TTC549 (cell line): Measurements from ENCODE around the gene SND1.

ENCODE experiments used
- FAIRE-seq: peaks from 2 replicates; lab custom pipeline; 2012; peaks lifted over from hg19 to GRCh38; lab: Jason Lieb, UNC

Gene SND1

DNA sequence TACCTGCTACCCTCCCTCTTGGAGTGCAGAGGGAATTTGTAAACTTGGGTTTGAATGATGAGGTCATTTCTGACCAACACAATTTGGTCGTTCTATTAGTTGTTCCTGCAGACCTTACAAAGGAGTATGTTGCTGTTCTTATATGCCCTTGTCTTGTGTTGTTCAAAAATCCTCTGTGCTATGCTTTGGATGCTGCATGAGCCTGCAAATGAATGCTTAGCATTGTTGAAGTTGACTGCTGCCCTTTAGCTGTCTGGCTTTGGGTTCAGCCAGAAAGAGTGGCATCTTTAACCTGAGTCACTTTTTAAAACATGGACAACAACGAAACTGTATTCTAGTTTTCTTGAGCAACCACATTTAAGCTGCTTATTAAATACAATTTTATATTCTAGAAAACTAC, 80.3 kb downstream of the SND1 start:
- FAIRE-seq: no peak

DNA sequence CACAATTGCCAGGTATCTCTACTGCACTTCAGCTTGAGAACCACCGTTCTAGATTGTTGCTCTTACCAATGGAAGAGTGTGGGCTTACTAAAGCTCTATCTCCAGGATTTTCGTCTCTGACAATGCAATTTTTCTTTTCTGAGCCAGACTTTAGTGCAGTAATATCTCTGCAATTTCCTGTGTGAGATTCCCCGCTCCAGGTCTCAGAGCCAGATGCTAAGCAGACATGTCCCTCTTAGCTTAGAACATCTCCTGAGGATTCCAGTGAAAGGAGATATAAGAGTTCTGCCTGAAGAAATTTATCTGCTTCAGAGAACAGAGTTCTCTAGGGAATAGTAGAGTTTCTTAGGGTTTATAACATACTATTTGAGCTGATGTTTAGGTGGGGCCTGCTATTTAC, 82.0 kb downstream of the SND1 start:
- no peak for FAIRE-seq

DNA sequence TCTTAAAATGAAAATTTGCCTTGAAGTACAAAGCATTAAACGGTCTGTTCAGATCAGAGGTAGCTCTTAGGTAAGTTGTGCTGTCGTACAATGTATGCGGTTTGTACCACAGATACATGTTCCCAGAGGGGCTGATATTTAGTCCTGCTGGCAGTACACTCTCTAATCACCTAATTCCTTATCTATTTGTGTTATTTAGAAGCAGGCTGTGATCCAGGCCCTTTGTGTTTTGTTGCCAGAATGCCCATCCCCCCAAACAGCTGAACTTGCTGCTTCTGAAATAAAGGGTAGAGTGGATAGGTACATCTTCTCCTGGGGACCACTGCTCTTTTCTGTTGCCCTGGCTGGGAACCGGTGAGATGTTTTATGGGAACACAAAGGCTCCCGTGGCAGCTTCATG, 84.5 kb downstream of the SND1 start:
- no peak for FAIRE-seq

DNA sequence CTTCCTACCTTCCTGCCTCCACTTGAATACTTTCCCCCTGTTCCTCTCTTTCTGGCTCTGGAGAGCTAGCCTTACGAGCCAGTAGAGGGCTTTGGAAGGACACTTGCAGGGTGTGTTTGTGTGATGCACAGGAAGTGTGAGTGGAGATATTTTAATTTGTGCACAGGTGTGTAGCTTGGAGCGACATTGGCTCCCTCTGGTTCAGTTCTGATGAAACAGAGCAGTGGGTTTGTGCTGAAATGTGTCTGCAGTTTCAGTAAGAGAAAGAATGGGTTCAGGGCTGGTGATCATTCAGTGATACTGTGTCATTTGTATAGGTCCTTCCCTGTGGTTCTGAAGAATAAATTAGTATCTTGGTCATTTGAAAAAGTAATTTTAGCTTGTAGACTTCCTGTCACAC, 86.9 kb downstream of the SND1 start:
- no peak for FAIRE-seq

DNA sequence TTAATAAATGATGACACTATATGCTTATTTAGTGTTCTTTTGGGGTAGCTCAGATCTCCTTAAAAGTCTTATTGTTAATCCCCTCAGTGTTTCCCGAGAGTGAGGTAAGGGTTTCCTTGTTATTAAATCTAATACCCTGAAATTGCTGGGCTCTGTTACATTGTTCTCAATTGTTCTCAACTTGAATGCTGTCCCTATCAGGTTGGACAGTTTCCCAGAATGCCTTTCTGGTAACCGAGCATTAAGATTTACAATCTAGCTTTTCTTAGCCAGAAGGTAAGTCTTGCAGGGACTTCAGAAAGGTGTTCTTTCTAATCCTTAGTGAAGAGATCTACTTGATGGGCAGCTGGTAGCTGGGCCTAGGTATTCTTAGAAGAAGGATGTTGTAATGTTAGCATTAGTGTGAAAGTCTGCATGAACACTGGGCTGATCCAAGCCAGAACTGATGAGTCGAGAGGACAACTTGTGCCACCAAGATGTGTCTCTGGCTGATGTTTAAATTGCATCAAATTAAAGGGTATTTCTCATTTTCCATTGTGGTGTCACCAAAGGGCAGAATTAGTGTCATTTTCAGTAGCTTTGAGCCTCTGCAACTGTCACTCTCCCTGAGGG, 89.9 kb downstream of the SND1 start:
- no peak for FAIRE-seq

DNA sequence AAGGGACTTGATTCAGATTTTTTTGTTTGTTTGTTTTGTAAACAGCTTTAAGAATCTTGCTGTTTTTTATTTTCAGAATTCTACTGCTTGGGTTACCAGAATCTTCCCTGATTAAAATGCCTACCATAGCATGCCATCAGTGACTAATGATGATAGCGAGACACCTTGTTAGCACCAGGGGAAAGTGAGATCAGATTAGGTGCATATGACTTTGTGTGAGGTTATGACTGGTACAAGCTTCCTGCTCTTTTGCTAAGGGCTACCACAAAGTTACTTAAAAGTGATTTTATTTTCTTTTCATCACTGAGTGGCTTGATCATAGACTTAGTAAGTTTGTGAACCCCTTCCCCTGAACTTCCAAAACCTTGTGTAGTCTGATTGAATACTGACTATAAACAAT, 93.5 kb downstream of the SND1 start:
- no peak for FAIRE-seq

DNA sequence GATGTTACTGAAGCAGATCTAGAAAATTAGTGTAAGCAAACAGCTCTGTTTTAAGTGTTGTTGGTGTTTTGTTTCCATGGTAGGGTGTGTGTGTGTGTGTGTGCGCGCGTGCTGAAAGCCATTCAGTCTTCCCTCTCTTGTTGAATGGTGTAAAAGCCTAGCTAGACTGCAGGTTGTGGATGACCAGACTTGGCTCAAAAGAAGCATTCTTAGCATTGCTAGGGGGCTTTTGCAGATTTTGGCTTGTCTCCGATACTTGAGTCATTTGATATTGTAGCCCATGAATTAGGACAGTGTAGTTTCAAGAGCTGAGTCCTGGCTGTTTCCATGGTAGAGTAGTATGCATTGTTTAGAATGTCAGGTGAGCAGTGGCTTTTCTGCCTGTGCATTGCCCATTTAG, 99.1 kb downstream of the SND1 start:
- no peak for FAIRE-seq

DNA sequence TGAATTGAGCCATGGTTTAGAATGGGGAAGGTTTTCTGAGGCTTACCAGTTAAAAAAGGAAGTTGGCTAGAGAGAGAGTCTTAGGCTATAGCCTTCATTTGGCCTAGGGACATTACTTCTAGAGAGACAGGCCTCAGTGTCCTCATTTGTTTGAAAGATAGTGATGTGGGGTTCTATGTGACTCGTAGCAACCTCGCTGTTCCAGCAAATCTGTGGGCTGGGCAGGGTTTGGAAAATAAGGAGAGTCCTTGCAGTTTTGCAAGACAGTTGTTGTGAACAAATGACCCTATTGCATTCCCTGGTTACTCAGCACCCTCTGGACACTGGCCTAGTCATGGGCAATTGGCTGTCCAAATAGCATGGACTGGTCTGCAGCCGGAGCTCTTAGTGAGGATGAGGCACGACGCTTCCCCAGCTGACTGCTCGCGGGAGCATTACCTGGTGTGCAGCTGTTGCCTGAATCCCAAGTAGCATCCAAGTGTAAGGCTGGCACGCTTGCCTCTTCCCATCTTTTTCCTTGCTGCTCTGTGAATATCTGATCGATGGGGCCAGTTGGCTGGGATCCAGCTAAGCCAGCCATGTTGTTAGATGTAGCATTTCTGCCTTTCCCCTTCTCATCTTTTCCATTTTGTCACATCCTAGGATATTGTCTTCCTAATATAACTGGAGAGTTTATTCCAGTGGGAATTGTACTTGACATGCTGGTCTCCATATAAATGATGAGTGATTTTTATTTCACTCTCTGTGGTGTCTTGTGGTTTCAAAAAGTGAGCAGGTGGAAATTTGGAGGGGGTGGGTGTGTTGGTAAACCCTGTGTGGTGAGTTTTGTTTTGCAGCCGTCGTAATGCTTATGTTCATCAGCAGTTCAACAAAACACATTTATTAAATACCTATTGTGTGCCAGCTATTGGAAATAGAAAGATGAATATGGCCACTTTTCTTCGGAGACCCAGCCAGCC, 99.8 kb downstream of the SND1 start:
- no peak for FAIRE-seq

DNA sequence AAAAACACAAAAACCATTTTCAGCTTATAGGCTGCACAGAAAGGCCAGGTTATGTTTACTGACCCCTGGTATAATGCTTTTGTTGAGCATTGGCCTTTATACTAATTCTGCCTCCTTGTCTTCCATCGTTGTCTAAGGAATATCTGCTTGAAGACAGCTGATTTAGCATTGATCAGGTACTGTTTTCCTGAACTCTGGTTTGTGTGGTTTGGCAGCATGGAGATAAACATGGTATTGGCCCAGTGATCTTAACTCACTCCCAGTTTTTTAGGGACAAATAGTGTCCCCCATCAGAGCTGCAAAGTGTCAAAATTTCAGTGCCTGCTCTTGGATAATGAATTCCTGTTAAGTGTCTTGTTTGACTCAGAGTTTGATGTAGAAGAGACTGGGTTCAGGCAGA, 100.8 kb downstream of the SND1 start:
- FAIRE-seq: no peak

DNA sequence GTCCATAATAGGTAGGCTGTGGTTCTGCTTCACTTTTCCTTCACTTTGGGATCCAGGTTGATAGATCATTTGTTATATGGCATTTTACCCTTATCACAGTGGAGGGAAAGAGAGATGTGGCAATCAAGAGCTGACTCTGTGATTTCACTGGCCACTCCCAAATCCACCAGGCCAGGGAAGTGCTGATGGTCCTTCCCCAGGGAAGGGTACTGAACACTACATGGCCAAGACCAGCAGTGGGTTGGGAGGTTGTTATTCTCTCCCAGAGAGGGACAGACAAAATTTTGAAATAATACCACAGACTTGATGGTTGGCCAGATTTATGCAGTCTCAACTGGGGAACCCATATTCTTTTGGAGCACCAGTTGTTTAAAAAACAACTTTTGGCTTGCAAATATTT, 102.5 kb downstream of the SND1 start:
- no peak for FAIRE-seq

DNA sequence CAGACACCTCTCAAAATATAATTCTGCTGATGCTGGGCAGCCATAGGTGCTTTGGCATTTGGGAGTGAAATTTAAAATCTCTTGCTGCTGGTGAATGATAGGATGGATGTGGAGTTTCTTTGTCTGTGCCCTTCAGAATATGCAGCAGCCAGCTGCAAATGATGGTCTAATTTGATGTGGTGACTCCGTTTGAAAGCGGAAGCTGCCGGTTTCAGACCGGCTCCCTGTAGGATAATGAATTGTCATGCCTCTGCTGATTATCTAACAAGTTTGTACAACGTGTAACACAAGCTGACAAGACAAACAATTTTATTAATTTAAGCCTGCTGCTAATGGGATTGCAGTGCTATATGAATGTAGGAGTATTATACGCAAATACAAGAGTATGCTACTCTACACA, 103.5 kb downstream of the SND1 start:
- no peak for FAIRE-seq

DNA sequence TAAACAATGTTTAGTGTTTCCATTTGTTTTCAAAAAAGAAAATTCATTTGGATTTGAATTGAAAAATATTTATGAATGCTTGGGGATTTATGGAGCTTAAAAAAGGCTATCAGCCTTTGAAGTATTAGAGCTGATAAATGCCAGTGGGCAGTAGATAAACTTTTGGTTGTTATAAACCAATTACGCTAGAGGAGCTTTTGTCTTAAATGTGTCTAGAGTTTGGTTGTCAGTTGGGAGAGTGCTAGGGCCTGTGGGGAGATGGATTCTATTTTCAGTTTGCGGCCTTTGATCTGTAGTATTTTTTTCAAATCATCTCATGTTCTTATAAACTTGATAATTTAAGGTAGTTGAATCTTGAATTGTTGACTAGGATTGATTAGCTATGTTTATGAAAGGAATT, 104.0 kb downstream of the SND1 start:
- FAIRE-seq: no peak

DNA sequence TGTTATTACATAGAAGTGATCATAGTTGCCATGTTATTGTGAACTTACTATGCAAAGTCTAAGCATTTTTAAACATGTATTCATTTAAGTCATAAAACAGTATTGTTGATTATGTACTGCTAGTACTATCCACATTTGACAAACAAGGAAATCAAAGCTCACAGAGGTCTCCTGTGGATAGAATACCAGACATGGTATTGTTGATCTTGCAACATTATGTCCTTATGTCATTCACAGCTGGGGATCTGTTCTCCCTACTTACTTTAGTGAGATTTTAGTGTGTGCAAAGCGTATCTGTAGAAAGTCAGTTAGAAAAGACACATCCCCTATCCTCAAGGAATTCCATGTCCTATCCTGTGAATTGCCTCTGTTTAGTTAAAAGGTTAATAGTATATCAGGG, 106.1 kb downstream of the SND1 start:
- no peak for FAIRE-seq

DNA sequence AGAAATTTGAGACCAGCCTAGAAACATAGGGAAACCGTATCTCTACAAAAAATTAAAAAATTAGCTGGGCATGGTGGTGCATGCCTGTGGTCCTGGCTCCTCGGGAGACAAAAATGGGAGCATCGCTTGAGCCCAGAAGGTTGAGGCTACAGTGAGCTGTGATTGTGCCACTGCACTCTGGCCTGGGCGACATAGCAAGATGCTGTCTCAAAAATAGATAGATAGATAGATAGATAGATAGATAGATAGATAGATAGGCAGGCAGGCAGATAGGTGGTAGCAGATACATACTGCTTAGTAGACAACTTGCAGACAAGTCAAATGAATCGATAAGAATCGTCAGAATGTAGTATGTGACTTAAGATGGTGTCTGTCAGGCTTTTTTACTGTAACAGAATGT, 106.9 kb downstream of the SND1 start:
- no peak for FAIRE-seq

DNA sequence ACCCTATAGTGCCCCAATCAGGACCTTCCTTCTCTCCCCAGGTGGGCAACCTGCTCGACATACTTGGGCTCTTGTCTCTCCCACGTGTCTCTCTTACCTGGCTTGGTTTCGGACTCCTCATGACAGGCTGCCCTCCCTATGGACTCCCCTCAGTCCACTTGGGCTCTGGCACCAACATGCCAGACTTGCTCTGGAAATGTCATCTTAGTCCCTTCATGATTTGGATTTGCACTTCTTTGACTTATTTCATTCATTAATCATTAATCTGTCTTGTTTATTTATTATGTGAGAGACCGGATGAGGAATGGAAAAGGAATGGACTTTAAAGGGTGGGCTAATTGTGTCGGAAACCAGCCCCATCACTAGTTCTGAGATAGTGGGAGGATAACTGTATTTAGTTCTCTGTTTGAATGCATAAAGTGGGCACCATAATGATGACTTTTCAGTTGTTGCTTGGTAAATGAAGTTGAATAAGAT, 108.0 kb downstream of the SND1 start:
- FAIRE-seq: no peak

DNA sequence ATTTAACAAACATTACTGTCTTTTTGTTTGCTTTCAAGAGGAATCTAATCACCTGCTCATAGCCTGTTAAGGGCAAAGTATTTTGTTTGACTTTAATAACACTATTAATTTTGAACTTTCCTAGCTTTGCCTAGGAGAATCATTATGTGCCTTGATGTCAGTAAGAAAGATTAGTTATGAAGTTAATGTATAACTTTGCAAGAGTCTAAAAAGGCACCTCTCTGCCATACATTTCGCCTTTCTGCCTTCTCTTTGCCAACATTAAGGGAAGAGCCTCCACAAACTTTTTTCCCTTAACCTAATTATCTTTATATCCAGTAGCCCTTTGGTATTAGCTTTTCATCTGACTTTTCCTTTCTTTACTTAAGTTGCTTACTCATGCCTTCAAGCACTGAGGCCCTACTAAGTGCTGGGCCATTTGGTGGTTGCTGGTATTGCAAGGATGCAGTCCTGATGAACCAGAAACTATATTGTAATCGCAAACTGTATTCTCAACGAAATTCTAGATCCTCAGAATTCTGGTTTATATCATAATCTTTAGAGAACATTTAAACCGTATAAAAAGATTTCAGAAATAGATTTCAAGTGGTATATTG, 108.5 kb downstream of the SND1 start:
- no peak for FAIRE-seq

DNA sequence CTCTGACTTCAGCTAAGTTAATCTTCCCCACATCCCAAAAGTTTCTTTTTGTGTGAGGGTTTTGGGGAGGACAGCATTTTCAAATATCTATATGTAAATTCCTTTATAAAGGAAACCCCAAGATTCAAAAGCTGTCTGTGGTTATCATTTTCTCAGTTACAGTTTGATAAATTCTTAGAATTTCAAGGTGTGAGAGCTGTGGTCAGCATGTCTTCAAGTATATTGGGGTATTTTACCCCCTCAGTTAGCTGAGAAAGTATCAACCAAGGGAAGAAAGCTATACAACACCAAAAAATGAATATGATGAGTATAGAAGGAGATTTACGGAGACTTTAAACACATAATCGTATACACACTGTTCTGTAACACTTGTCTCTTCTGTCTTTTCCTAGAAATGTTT, 109.2 kb downstream of the SND1 start:
- FAIRE-seq: no peak

DNA sequence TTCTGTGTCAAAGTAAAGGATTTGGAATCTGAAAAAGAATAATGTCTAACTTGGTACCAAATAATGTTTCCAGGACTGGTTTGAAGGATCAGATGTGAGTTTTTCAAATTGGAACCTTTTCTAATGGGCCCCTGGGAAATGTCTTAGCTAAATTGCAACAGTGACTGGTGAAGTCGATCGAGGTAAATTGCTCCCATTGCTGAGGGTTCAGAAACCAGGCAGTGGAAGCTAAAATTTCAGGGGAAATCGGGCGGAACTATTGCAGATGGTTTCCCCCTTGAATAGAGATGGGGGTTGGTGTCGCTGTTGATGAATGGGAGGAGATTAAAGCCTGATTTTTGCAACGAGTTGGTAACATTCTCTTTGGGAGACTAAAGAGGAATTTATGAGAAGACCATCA, 112.7 kb downstream of the SND1 start:
- FAIRE-seq: no peak

DNA sequence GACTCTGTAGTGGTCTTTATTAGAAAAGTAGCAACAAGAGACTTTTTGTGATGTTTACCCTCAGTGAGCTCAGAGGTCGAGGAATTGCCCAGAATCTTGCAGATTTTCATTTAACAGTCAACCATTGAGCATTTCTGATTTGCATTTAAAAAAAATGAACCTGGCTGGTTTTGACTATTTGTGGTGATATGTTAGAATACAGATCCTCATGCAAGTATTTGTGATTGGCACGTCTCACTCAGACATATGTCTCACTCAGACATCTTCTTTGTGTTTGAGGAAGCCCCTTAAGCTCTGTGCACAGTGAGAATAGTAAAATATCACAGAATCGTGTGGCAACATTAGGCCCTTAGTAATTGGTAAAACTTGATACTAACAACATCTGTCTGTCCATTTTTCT, 113.2 kb downstream of the SND1 start:
- FAIRE-seq: no peak

DNA sequence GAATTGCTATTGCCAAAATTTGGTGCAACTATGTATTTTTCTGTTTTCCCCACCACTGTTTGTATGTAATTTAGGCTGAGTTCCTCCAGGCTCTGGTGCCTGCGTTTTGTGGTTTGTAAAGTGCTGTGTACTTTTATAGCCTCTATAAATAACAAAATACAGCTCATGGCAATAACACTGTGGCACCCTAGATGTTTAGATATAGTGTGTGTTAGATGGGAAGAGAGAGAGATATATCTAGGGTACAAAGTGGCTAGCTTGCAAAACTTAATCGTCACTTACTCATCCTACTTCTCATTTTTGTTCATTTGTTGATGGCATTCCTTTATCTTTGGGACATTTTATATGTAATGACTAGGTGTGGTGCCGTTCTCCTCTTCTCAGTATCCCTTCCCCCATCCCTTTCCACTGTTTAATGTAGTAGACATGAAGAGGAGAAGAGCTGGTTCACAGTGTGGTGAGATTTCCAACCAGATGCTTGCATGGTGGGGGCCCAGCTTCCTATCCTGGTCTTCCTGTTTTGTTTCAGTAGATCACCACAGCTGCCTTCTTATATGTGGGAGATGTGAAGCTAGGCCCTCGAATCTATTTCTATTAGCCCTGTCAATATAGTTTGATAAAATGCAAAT, 115.0 kb downstream of the SND1 start:
- FAIRE-seq: no peak

DNA sequence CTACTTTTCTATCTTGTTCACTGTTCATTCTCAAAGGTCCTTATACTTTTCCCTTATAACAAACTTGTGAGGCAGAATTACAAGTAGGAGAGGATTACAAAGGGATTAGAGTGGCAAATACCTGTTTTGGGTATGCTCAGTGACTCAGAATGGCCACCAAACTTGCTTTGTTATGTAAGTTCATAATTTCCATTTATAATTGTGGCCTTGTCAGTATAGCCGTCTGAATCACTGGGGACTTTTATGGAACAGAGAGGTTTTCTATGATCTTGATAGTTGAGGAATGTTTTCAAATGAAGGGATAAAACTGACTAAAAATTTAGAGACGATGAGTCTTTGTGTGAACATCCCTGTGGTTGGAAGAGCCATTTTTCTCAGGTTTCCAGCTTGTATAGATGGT, 116.2 kb downstream of the SND1 start:
- FAIRE-seq: no peak

DNA sequence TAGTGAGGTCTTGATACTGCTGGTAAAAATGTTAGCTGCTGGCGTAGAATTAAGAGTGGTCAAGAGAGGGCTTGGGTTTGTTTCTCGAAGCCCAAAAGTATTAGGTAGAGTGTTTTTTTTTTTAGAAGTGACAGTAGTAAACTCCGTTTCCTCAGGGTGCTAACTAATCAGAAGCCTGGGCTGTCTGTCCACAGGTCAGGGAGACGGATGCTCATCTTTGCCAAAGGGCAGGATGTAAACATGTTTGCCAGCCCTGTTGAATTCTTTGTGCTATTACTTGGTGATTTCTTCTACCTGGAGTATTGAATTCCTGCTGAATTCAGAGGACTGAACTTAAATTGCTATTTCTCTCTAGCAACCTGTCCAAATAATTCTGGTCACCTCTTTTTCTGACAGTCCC, 117.1 kb downstream of the SND1 start:
- no peak for FAIRE-seq
